HS-27A (cell line): ENCODE measurements around the gene TSPAN9.

Experiments used
- DNase-seq: peaks from one replicate; pipeline ENCODE4 v3.0.0-alpha.2; 2012; ENCODE audit warnings: low read depth, missing footprints

TSPAN9 gene

DNA sequence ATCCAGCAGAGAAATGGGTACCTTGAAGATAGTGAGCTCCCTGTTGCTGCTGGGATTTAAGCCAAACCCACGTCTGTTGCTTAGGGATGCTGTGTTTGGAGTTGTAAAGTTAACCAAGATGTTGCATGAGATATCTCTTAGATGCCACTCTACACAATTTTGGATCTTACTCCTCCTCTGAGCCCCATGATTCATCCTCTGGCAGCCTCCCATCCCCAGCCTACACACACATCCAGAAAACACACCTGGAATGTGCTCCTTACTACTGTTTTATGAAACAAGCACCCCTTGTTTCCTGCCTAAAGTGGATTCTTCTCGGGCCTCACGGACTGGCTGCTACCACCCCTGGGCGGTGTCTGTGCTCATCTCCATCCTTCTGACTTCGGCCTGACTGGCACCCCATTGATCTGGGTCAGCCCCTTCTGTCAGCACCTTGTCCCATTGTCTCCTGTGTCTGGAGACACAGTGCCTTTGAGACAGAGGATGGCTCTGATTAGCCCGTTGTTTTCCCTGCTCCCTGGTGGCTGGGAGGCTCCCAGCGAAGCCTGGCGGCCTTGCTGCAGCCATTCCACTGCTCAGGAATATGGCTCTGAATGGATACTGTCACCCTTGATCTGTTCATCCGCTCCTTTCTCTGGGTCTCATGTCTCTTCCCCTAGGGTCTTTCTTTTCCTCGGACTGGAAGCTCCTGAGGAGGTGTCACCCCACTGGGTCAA, 24.3 kb downstream of the TSPAN9 start:
- DNase-seq = no peak

DNA sequence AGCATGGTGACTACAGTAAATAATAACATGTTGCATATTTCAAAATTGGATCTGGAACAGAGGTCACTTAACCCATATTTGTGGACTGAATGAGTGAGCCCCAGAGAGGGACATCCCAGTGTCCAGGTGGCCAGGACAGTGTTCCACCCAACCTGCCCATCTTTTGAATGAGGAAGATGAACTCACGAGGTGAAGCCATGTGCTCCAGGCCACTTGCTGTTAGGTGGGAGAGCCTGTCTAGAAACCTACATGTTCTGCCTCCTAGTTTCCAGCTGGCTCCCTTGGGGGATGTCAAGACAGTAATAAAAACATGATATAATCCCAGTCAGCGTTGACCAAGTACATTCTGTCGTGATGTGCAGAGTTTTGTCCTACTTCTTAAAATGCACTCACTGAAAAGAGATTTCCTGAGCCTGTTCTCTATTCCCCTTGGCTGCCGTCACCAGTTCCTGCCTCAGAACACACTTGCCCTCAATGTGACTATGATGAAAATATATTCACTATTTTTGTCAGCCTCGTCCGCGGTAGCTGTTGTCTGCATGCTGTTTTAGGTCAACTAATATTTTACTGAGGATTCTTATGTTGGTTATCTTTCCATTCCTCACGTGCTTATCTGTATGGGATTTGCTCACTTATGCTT, 25.7 kb downstream of the TSPAN9 start:
- DNase-seq = no peak

DNA sequence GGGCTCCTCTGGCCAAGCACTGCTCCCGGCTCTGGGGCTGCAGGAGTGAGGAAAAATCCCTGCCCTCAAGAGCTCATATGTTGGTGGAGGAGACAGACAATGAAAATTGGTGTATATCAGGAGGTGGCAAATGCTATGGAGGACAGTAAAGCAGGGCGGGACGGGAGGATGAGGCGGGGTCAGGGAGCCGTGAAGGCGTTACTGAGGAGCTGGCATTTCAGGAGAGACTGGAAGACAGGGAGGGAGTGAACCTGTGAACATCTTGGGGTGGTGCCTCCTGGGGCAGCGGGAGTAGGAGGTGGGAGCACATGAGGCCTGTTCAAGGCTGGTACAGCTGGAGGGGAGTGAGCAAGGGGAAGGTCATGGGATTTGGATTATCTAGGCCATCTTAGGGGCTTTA, 26.6 kb downstream of the TSPAN9 start:
- no peak for DNase-seq

DNA sequence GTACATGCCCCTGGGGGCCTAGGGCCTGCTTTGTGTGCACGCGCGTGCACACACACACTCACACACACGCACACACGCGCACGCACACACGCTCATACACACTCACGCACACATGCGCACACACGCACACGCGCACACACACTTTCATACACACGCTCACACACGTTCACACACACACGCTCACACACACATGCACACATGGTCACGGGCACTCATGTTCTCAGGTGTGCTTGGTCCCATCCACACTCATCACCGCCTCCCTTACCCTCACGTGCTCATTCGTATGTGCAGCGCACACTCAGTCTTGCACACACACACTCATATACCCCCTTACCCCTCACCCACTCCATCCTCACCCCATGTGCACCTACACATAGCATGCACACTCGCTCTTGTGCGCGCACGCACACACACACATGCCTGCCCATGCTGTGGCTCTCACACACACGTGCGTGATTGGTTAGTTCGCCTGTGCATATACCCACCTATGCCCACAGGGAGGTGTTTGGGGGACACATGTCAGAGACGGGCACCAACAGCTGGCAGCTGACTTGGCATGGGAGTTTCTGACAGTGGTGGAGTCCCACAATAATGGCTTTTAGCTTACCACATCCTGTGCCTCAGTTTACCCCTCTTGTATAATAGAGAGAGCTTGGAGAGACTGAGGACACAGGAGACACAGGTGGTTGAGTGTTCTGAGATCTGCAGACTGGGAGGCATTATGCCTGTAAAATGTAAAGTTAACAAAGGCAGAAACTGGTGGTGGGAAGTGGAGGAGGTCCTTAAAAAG, 28.7 kb downstream of the TSPAN9 start:
- no peak for DNase-seq

DNA sequence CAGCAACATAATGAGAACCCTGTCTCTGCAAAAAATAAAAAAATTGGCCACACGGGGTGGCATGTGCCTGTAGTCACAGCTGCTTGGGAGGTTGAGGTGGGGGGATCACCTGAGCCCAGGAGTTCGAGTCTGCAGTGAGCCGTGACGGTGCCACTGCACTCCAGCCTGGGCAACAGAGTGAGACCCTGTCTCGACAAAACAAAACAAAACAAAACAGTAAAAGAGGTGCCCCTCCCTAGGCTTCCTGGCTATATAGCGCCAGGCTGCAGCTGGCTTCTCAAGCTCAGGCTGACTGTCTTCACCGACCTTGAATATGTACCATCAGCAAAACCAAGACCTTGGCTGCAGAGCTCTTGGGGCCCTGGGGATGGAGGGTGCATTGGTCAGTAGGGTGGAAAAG, 29.4 kb downstream of the TSPAN9 start:
- DNase-seq = no peak

DNA sequence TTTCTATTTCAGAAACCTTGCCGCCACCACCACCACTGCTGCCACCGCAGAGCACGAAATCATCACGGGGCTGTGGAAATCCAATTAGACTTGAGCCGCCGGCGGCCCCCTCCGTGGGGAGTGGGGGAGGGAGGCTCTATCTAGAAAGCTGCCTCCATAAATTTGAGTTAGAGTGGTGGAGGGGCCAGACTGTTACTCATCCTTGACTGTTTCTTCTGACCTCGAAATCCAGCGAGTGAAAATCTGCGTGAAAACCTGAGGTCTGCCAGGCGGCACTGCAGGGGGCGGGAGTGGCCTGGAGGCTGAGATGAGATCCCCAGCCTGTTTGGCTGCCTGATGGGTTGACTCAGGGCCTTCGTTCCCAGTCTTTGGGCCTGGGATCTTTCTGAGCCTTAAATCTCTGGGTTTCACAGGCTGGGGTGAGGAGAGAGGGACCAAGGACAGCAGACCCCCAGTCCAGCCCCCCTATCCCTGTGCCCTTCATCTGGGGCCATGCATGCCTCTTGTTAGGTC, 29.9 kb downstream of the TSPAN9 start:
- DNase-seq = no peak

DNA sequence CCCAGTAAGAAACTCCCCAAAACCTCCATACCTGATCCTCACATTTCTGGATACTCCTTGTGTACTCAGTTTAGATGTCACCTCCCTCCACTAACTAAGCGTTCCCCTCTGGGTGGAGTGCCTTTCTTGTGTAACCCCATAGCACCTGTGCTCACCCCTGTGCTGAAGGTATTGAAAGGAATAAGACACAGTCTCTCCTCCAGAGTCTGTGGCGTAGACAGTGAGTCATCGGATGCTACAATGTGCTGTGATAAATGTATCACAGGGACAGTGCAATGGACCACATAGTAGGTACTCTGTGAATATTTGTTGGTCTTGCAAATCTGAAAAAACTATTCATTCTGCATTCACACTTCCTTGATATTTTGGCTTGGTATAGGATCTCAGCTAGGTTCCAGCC, 30.8 kb downstream of the TSPAN9 start:
- DNase-seq = no peak

DNA sequence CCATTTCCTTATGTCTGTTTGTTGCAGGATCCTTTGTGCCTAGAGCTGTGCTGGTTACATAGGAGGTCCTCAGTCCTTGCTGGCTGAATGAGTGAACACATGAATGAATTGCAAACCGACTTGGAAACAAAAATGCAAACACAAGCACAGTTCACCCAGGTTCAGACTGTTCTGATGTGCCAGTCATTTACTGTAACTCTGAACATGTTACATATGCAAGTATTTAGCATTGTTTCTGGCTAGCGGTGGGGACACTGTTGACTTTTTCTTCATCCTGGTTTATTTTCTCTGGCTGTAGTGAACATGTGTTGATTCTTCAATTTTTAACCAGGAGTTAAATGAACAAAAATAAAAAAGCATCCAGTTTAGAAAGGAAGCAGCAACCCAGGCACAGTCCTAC, 33.4 kb downstream of the TSPAN9 start:
- DNase-seq = no peak

DNA sequence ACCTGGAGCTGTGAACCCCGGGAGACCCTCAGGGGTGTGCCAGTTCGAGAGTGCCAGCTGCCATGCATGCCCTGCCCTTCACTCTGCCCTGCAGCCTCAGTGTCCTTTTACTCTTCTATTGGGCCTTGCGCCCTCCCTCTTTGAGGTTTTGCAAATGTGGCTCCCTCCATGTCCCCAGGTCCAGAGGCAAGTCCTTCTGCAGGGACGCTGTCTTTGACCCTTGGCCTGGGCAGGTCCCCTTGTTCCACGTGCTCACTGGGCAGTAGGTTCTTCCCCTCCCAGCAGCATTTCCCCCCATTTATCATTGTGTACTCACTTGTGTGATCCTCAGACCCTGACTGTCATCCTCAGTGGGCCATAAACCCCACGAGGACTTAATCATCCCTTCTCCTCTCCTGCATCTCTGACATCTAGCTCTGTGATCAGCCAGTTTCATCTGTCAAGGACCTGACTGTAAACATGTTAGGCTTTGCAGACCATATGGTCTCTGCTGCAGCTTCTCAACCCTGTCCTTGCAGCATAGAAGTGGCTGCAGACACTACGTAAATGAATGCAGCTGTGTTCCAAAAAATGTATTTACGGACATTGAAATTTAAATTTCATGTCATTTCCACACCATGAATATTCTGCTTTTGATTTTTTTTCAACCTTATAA, 36.6 kb downstream of the TSPAN9 start:
- no peak for DNase-seq

DNA sequence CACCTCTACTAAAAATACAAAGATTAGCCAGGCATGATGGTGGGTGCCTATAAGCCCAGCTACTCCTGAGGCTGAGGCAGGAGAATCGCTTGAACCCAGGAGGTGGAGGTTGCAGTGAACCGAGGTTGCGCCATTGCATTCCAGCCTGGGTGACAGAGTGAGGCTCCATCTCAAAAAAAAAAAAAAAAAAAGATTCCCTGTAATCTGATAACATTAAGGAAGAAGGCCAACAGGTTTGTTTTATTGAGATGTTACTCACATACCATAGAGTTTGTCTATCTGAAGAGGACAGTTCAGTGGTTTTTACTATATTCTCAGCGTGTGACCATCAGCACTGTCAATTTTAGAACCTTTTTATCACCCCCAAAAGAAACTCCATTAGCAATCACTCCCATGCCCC, 37.5 kb downstream of the TSPAN9 start:
- no peak for DNase-seq

DNA sequence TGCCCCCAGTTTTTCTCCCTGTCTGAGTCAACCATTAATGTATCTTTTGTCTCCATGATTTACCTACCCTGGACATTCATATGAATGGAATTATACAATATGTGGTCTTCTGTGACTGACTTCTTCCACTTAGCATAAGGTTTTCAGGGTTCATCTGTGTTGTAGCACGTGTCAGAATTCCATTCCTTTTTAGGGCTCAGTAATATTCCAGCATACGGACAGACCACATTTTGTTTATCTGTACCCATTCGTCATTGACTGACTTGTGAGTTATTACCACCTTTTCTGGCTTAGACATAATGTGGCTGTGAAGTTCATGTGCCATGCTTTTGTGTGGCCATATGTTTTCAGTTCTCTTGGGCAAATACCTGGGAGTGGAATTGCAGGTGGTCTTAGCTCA, 37.9 kb downstream of the TSPAN9 start:
- DNase-seq = no peak

DNA sequence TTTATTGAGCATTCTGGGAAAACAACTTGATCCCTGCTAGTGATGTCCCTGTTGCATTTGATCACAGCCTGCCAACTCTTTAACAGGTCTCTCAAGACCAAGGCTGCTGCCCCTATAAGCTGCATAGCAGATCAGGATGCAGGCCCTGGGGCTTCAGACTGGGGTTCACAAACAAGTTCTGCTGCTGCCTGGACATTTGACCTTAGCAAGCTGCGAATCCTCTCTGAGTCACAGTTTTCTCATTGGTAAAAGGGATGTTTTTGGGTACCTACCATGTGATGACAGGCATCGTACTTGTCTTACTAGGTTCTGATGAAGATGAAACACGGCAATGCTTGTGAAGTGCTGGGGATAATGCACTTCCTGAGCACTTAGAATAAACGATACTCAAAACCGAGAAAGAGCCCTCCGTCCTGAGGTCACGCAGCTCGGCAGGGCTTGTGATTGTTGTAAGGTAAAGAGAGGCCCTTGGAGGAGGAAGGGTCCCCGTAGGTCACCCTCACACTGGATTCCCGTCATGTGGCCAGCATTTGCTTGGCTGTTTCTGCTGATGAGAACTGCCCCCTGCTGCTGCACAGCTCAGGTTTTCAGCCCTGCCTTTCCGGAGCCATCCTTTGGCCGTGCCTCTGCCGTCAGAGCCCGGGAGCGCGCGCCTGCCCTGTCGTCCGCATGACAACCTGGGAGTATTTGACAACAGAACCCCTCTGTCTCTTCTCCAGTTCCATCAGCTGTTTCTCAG, 39.1 kb downstream of the TSPAN9 start:
- no peak for DNase-seq

DNA sequence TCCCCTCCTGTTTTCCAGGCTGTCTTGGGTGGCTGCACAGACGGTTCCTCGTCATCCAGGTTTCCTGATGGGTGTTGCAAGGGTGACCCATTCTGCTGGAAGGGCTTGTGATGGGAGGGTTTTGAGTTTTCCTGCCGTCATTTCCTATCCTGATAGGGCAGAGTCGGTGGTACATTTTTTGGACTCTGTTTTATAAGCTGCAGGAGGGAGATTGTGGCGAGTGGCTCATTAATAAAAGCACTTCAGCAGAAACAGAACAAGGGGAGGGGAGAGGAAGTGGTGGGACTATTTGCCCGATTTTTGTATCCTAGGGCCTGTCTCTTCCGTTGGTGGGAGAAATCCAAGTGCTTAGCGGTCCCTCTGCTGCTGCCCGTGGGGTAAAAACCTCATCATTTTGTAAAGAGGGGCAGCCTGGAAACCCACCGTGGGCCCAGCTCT, 40.0 kb downstream of the TSPAN9 start:
- no peak for DNase-seq

DNA sequence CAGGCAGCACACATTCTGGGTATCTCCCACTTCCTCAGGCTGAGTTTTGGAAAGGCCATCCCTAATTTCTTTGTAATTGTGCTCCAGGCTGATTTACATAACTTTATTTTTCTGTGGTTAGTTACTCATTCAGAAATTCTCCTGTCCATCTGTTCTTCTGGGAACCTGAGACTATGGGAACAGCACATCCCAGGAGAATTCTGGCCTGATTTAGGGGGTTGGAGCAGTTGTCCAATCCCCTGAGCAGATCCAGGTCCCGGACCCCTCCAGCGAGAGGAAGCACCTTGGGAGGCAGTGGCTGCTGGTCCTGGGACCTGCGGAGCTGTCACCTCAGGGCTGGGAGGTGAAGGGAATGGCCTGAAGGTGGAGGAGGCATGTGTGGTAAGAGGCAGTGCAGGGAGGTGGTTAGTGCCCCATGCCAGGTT, 40.4 kb downstream of the TSPAN9 start:
- DNase-seq = peak; percentile 64

DNA sequence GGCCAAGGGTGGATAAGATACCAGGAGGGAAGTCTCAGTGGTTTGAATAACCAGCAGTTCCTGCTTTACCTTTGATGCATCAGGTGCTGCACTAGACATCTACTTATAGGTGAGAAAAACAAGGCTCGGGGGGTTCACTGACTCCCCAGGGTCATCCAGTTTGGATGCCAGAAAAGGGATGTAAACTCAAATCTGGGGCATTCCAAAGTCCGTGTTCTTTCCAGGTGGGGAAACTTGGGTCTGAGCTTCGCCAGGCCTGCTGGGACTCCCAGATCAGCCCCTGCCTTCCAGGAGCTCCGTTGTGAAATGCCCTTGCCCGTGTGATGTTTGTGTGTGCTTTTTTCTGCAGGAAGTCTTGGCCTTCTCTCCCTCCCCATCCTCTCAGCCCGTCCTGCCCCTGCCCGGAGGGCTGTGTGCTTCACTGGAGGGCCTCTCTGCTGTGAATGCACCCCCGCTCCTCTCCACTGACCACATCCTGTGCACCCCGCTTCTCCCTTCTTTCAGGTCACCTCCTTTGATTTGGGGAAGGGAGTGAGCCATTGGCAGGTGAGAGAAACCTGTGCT, 42.1 kb downstream of the TSPAN9 start:
- no peak for DNase-seq

DNA sequence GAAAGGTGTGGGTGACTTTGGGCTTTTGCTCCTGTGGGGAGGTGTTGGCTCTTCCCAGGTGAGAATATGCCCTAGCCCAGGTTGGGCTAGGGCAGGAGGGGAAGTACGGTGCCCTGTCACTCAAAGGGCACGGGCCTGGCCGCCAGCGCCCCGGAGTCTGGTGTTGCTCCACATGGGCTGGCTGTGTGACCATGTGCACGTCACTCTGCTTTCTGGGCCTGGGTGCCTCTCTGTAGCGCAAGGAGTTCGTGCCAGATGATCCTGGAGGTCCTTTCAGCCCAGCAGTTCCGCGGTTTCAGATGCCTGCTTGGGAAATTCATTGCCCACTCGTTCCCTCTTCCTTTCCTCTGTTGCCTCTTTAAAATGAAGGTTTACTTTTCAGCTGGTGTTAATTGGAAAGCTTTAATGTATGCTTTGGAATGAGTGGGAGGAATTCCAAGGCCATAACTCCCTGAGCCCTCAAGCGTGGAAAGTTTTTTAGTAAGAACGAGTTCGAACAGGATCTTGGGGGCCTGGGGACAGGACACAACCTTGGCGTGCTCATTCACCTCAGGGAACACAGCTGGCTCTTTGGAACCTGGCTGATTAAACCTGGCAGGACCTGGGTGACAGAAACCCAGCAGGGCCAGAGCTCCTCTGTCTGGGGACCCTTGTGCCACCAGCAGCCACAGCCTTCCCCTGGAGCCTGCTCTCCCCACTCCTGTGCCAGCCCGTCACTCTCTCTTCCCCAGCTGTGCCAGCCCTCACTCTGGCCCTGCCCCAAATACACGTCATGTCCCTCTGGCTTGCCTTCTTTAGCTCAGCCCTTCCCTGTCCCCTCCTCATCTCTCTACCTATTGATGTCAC, 42.8 kb downstream of the TSPAN9 start:
- no peak for DNase-seq

DNA sequence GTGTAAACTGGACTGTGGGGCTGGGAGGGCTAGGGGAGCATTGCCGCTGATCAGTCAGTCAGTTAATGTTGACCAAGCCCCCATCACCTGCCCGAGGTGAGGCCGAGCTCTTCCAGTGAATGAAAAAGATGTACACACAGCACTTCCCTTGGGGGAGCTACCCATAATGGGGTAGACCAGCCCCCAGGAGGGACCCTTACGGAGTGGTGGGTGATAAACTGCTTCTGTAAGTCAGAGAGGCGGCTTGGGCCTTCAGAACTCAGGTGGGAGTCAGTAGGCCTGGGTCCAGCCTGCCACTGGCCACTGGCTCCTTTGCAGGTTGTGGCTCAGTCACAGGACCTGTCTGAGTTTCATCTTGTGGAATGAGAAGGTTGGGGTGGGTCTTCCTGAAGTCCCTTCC, 43.5 kb downstream of the TSPAN9 start:
- DNase-seq = no peak

DNA sequence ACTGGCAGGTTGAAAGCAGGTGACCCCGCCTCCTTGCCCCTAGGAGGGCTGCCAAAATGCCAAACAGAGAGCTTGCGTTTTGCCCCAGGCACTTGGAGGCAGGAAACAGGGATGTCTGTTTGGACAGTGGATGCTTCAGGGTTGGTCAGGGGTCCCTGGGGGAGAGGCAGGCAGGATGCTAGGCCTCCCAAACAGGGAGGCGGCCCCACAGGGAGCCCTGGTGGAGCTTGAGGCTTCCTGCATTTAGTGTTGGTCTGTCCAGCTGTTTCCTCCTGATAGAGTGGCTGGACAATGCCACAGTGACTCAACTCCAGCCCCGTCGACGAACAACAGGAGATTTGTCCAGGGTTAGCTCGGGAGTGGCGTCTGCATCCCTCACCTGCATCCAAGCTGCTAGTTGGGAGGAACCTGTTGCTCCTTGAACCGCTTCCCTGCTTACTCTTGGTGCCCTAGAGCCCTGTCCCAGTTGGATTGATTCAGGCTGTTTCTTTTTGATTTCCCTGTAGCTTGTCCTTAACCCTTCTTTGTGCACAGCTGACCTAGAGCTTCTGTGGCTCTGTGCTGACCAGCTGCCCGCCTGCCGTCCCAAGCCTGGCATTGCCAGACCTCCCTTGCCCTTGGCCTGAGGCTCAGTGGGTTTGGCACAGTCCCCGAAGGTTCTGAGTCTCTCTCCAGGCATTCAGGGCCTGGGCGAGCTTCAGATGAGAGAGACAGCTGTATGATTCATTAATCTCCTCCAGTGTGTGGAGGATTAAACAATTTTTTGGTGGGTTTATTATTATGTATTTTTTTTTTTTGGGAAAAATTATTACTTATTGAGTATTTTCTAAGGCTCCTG, 45.9 kb downstream of the TSPAN9 start:
- peak; percentile 84 for DNase-seq

DNA sequence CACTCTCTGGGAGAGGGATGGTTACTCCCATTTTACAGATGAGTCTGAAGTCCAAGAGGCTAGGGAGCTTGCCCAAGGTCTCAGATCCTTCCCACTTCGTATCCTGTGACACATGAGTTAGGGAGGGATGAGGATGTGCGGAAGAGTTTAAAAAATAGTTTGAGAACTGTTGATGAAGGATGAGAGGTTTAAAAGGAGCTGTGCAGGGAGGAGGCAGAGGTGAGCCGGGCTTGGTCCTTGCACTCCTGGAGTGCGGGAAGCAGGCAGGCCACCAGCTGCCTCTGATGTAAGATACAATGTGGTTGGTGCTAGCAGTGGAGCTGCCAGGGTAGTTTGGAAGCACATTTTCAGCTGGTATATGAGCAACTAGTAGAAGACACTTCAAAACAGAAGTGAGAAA, 46.5 kb downstream of the TSPAN9 start:
- no peak for DNase-seq
